GM19452 (cell line): ENCODE data around the gene PGM2.
"Not testable (repeated sequence)": the region's sequence is repeated elsewhere in the genome, so short reads cannot be mapped to it uniquely, and the experiment has no call there.

Source experiments
- ATAC-seq: cut with Tn5 transposase; IDR thresholded peaks from one replicate; pipeline ENCODE4 v1.9.1; 2021; ENCODE audit not compliant: unreplicated experiment

The PGM2 gene

GRCh38 chr4:37826295-37827029 is at the start of gene PGM2:
TSS of gene PGM2 (plus strand) at chr4:37826686. CDS start at chr4:37826733, 47 bp downstream.
- ATAC-seq, result peak; percentile 97

GRCh38 chr4:37779896-37780295 is 46.6 kb upstream of the PGM2 start:
- ATAC-seq, result no peak

GRCh38 chr4:37780444-37781130 is 45.9 kb upstream of the PGM2 start:
- no peak for ATAC-seq

GRCh38 chr4:37781131-37781455 is 45.4 kb upstream of the PGM2 start:
- ATAC-seq, result no peak

- ATAC-seq, result not testable (repeated sequence)
Measured at GRCh38 chr4:37786267-37786666, 40.2 kb upstream of the PGM2 start.

GRCh38 chr4:37787883-37788460 is 38.5 kb upstream of the PGM2 start:
- not testable (repeated sequence) for ATAC-seq

- ATAC-seq, result no peak
Measured at GRCh38 chr4:37788819-37789218, 37.7 kb upstream of the PGM2 start.

- ATAC-seq, result no peak
Measured at GRCh38 chr4:37792241-37792640, 34.2 kb upstream of the PGM2 start.

GRCh38 chr4:37793562-37793961 is 32.9 kb upstream of the PGM2 start:
- no peak for ATAC-seq

GRCh38 chr4:37794056-37794455 is 32.4 kb upstream of the PGM2 start:
- no peak for ATAC-seq

- no peak for ATAC-seq
Measured at GRCh38 chr4:37795581-37796195, 30.8 kb upstream of the PGM2 start.

- ATAC-seq, result no peak
Measured at GRCh38 chr4:37797374-37797773, 29.1 kb upstream of the PGM2 start.

- ATAC-seq, result no peak
Measured at GRCh38 chr4:37797923-37798322, 28.6 kb upstream of the PGM2 start.

GRCh38 chr4:37798616-37799015 is 27.9 kb upstream of the PGM2 start:
- no peak for ATAC-seq

- no peak for ATAC-seq
Measured at GRCh38 chr4:37799941-37800554, 26.4 kb upstream of the PGM2 start.

GRCh38 chr4:37802068-37802666 is 24.3 kb upstream of the PGM2 start:
- no peak for ATAC-seq

- ATAC-seq, result no peak
Measured at GRCh38 chr4:37803348-37803973, 23.0 kb upstream of the PGM2 start.

- no peak for ATAC-seq
Measured at GRCh38 chr4:37805091-37805490, 21.4 kb upstream of the PGM2 start.

- no peak for ATAC-seq
Measured at GRCh38 chr4:37812713-37813112, 13.8 kb upstream of the PGM2 start.

GRCh38 chr4:37815591-37815990 is 10.9 kb upstream of the PGM2 start:
- ATAC-seq, result no peak

- no peak for ATAC-seq
Measured at GRCh38 chr4:37816006-37816405, 10.5 kb upstream of the PGM2 start.
